GM10266 (cell line): ENCODE results near the gene ROR2.

ENCODE experiments used
- DNase-seq: peaks from one replicate; pipeline ENCODE4 v3.0.0; 2012; ENCODE audit errors: extremely low spot score
- TF ChIP-seq, protein P1 (sequence below): IDR thresholded peaks from 2 replicates; pipeline ENCODE4 v1.5.1; 2012; ENCODE audit warnings: mild to moderate bottlenecking, low read depth; ENCODE audit not compliant: control insufficient read depth, insufficient read depth; ENCODE audit errors: missing control alignments

ROR2 gene

DNA sequence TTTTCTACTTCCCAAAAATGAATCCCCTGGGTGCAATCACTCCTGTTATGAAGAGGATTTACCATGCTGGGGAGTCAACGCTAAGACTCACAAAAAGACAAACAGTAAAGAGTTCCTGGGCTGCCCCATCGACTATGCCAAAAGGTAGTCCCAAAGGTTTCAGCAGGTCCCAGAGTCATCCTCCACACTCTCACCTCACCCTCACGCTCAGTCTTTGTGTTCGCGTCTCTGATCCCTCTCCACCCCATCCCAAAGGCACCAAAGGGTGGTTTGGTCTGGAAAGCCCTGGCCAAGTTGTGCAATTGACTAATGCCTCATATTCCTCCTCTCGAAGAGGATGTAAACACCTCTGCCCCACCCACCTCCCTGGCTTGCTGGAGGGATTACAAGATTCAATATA lies 286.2 kb downstream of the ROR2 start:
- no peak for DNase-seq
- TF ChIP-seq, protein P1, sequence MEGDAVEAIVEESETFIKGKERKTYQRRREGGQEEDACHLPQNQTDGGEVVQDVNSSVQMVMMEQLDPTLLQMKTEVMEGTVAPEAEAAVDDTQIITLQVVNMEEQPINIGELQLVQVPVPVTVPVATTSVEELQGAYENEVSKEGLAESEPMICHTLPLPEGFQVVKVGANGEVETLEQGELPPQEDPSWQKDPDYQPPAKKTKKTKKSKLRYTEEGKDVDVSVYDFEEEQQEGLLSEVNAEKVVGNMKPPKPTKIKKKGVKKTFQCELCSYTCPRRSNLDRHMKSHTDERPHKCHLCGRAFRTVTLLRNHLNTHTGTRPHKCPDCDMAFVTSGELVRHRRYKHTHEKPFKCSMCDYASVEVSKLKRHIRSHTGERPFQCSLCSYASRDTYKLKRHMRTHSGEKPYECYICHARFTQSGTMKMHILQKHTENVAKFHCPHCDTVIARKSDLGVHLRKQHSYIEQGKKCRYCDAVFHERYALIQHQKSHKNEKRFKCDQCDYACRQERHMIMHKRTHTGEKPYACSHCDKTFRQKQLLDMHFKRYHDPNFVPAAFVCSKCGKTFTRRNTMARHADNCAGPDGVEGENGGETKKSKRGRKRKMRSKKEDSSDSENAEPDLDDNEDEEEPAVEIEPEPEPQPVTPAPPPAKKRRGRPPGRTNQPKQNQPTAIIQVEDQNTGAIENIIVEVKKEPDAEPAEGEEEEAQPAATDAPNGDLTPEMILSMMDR = no peak

DNA sequence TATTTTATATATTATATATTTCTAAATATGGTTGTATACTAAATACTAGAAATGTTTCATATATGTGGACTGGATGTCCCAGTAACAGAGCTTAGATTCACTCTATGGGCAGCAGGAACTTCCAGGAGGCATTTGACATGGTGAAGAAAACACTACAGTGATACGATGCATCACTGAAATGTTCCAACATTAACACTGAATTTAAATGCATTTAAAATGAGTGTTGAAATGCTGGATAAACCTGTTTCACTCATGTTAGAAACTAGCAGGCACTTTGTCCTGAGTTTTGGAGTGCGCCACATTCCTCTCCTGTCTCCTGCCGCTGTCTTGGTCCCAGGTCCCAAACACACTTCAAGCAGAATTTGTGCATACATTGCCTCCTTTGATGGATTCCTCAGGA lies 288.6 kb downstream of the ROR2 start:
- no peak for DNase-seq

DNA sequence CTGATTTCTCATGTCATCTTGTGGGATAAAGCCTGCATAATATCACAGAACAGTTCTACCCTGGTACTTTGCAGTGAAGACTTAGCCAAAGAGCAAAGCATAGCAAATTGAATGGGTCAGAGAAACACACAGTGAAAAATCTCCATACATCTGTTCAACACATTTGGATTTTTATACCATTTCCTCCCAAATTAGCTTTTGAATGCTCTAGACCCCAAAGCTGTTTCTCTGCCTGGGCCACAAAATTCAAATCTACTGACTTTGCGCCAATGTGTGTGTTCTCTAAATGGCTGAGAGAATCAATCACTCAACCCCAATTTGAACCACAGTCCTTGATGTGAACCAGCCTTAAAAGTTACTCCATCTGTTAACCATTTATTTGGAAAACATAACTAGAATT lies 289.5 kb downstream of the ROR2 start:
- DNase-seq = no peak
- TF ChIP-seq, protein P1 = no peak

More for the DNA sequence above, 288.6 kb downstream of the ROR2 start:
- TF ChIP-seq, protein P1 = no peak

DNA sequence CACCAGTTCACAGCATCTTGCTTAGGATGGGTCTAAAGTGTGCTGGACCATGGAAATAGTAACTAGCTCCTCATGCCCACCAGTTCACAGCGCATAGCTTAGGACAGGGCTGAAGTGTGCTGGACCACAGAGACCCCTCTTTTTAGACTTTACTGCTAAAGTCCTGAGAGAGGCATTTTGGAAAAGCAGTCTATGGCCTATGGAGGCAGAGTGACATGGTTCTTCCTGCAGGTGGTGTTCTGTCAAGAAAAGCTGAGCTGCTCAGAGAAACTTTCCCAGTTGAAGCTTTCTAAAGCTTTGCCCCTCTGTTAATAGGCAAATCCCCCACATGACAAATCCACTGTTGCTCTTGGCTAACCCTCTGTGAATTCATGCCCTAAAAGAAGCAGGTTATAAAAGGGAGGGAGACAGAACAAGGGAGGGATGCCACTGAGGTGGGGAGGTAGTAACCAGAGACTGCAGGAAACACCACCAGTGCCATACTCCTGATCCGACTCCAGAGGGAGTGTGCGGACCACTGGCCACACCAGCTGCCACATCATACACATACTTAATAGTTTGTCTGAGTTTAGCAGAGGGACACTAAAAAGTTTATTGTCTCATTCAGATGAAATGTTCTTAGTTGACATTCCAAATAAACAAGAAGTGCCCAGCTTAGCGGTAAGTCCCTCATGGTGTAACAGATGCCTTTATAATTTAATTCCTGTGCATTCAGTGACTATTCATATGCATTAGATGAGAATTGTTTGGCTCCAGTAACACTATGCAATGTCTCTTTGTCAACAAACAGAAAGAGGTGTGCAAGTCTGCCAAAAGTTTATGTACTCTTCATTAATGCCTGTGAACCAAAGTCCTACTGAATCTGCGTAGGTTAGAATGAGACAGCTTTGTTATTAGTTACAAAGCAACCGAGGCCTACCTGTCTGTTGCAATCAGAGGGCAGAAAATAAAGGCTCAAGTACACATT lies 290.2 kb downstream of the ROR2 start:
- no peak for DNase-seq
- TF ChIP-seq, protein P1 = peak; percentile 36

DNA sequence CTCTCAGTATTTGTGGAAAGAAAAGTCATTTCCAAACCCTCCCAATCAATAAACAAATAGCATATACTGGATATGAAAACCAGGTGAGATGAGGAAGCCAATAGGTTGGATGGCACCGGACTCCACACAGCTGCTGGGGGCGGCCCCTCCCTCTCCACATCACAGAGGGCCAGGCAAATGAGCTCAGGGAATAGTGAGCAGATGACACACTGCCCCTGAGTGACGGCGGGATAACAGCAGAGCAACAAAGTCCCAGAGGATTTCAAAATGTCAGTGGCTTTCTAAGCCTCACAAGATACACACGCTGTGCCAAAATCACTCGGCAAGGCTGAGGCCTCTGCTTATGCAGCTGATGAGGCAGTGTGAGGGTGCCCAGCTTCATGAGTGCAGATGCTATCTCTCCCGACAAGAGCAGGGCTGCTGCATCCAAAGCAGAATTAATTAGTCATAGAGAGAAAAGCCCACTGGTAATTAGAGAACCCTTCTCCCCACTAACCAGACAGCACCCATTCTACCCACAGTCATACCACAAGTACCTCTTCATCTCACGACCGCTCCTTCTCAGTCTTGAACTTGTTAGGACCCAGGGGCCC lies 291.4 kb downstream of the ROR2 start:
- DNase-seq = no peak

DNA sequence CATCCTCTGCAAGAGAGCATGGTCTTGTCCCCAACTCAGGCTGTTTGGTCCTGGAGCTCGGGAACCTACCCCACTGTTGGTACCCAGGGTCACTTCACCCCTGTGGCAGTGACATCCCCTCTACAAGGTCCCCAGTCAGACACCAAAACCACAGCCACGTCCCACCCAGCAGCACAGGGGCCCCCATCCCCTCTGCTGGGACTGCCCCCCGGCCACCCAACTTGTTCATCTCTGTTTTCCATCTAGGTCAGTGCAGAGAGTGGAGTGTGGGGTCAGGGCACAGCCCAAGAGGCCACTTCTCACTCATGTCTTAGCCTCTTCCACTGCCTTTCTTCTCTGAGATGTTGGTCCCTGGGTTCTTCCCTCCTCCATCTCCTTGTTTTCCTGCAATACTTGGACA lies 292.5 kb downstream of the ROR2 start:
- DNase-seq = no peak
- TF ChIP-seq, protein P1 = no peak

More for the DNA sequence above, 291.4 kb downstream of the ROR2 start:
- TF ChIP-seq, protein P1 = no peak

DNA sequence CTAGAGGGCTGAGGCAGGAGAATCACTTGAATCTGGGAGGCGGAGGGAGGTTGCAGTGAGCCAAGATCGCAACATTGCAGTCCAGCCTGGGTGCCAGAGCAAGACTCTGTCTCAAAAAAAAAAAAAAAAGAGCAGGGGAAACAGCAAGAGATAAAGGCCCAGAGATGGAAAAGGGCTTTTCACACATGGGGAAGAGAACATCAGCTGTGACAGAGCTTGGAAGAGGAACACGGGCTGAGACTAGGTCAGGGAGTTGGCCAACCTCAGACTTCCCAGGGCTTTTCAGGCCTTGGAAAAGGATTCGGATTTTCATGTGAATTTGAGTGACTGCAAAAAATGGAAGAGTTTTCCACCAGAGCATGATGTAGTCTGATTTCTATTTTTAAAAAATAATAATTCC lies 294.4 kb downstream of the ROR2 start:
- no peak for DNase-seq
- TF ChIP-seq, protein P1 = no peak
